Right ventricle myocardium superior (tissue), 1 donor: Measurements from ENCODE around the gene HS3ST3A1. TPM values are rescaled to one million over a fixed set of nuclear protein-coding genes. Genes with fewer than 3 reads are reported as not detected.

Experiments
- ATAC-seq: fragments of 200-7000 bp; cut with Tn5 transposase; one replicate; pipeline ENCODE4 v1.9.1; 2020; ENCODE audit warnings: mild to moderate bottlenecking; ENCODE audit not compliant: poor library complexity
- DNase-seq: peaks from one replicate; pipeline ENCODE4 v3.0.0-alpha.2; 2020
- intact Hi-C: fragments of 100-400 bp; cut with DNase I; formaldehyde crosslinking; loops from one replicate; pipeline ENCODE4 v1.11.2; 2022
- long read RNA-seq: library from polyadenylated mRNA; unstranded; transcript quantifications from one replicate; pipeline ENCODE4 v2.0.0, GENCODE V29; 2021
- total RNA-seq: library from RNA; stranded (reverse); fragmentation: NEBNext Ultra II Directional; extraction: Animal tissue kit (Norgen Biotek cat#: 25700); gene quantifications from one replicate; pipeline ENCODE4 v1.2.1, GENCODE V29; 2021
- donor health status: DM: no; HTN: yes; CAD: no; lungs with severe emphysema.

HS3ST3A1 gene
- 1.3 TPM for total RNA-seq
- long read RNA-seq, transcript HS3ST3A1-201 (2 exons, 2,527 nt), result major isoform, 7 of 8 reads
- long read RNA-seq, partial matches to known transcripts, result 0 of 8 reads
- long read RNA-seq, other reads (novel, unspliced or antisense), result 1 of 8 reads

DNA sequence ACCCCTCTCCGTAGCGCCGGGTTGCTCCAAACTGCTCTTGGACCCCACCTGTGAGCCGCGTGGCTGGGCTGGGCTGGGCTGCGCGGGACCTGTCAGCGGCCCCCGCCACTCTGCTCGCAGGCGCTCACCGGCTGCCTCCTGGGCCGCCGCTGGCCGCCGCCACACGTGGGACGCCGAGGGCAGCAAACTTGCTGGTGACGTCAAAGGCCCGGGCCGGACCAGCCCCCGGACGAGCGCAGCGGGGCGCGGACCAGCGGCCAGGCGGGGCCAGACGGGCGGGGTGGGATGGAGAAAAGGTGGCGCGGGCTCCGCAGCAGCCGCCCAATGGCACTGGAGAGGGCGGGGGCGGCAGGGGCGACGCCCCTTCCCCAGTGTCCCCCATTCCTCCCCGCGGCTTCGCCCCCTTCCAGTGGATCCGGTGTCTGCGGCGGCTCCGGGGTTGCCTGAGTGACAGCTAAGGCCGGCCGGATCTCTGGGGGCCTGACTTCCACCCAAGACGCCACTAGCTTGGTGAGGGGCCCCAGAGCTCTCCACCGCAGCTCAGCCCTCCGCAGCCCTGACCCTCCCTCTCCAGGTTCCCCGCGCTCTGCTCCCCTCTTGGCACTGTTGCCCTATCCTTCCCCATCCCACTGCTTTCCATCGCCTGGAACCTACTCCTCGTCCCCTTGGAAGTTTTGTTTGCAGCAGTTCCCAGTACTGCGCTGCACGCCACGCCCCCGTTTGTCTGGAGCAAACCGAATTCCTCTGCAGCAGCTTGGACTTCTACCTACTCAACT lies at the start of gene HS3ST3A1:
TSS of gene HS3ST3A1 (minus strand) at position 154 of the 776 bp plus-strand sequence. CDS start 800 bp downstream, outside the sequence.
- peak; percentile 49 for DNase-seq
- intact Hi-C loops, result no loop called here

GRCh38 chr17:13650096-13650675 lies 48.5 kb upstream of the HS3ST3A1 start:
- DNase-seq (no peak), ATAC-seq (no peak)
- intact Hi-C loops, result no loop called here

More for the DNA sequence above, at the start of gene HS3ST3A1:
- ATAC-seq, result peak; percentile 85

DNA sequence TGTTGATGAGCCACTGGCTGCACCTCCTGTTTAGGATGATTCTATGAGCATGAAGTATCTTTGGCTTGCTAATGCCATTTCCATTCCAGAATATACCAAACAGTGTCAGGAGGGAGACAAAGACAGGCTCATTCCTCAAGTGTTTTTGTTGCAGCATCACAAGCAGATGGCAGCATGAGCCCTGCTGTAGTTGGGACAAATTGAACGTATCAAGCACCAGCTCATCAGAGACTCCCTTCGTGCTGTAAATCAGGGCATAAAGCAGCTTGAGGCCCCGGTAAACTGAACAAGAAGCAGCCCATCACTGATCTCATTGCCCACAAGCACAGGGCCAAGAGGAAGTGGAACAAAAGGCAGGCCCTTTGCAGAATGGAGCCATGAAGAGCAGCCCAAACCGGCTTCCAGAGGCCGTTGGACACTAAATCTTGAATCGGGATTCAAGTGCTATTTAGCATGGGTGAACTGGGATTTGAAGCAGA lies 45.9 kb upstream of the HS3ST3A1 start:
- ATAC-seq, result no peak
- intact Hi-C loops, result no loop called here

GRCh38 chr17:13646969-13647542 lies 45.3 kb upstream of the HS3ST3A1 start:
- DNase-seq (no peak), ATAC-seq (no peak)
- intact Hi-C loops, result no loop called here

More for the DNA sequence above, 45.9 kb upstream of the HS3ST3A1 start:
- no peak for DNase-seq

DNA sequence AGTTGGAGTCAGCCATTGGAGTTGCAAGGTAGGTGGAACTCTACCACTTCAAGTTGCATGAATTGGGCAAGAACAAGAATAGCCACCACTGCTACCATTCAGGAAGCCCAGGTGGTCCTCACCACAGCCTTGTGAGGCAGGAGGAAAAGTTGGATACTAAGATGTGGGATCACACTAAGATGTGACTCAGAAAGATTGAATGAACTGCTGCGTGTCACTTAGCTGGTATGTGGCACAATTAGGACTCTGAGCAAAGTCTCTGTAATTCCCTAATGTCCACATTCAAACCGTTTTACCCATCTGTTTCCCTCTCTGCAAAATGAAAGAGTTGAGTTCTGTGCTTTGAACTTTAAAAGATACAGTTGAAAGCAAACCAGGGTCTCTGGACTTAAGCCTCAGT lies 44.7 kb upstream of the HS3ST3A1 start:
- intact Hi-C loops, result no loop called here
- ATAC-seq, result no peak
- no peak for DNase-seq

- ATAC-seq (no peak), DNase-seq (no peak)
- intact Hi-C loops, result no loop called here
Observed at GRCh38 chr17:13643180-13643579, 41.5 kb upstream of the HS3ST3A1 start.

DNA sequence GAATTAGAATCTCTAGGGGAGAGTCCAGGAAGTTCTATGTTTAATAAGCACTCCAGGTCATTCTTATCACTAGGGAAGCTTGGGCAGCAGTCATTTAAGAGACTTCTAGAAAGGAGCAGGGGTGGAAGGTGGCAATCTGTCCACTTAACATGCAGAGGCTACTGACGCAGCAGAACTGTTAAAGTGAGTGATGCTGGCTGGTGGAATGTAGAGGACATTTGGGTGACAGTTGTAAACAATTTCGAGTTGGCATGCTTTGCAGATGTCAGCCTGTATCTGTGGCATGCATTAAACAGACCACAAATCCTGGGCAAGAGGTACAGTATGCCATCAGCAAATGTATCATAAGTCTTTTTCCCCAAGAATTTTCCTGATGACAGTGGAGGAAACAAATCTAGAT lies 40.5 kb upstream of the HS3ST3A1 start:
- DNase-seq, result no peak
- intact Hi-C loops, result no loop called here
- ATAC-seq, result peak; percentile 91

- intact Hi-C loops, result no loop called here
- no peak for ATAC-seq
- DNase-seq, result no peak
Observed at GRCh38 chr17:13640551-13640950, 38.8 kb upstream of the HS3ST3A1 start.

DNA sequence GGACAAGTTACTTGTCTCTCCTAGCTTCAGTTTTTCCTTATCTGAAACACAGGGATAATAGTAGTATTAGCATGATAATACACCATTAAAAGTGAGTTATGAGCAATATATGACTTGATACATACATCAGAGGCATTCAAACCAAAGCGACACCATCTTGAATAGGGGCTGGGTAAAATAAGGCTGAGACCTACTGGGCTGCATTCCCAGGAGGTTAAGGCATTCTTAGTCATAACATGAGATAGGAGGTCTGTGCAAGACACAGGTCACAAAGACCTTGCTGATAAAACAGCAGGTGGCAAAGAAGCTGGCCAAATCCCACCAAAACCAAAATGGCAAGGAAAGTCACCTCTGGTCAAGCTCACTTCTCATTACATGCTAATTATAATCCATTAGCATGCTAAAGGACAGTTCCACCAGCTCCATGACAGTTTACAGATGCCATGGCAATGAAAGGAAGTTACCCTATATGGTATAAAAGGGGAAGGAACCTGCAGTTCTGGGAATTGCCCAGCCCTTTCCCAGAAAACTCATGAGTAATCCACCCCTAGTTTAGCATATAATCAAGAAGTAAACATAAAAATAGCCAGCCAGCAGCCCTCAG lies 37.2 kb upstream of the HS3ST3A1 start:
- intact Hi-C loops, result no loop called here
- ATAC-seq, result no peak
- no peak for DNase-seq

GRCh38 chr17:13636951-13637350 lies 35.2 kb upstream of the HS3ST3A1 start:
- no peak for ATAC-seq

DNA sequence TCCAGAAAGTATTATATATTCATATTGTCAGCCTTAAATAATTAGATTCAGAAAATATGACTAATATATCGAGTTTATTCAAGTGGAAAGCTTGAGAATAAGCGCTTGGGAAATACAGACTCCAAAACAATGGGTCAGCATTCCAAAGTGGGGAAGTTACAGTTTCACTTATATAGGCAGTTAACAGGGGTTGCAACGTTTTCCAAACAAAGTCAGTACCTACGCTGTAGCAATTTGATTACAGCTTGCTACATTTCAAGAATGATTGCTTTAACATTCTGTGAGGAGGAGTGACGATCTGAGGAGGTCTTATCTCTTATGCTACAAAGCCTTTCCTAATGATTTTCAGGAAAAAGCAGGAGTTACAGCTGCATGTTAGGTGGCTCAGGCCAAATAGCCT lies 34.2 kb upstream of the HS3ST3A1 start:
- intact Hi-C loops, result no loop called here
- ATAC-seq (no peak), DNase-seq (no peak)

More at GRCh38 chr17:13636951-13637350, 35.2 kb upstream of the HS3ST3A1 start:
- intact Hi-C loops, result no loop called here
- DNase-seq, result no peak

DNA sequence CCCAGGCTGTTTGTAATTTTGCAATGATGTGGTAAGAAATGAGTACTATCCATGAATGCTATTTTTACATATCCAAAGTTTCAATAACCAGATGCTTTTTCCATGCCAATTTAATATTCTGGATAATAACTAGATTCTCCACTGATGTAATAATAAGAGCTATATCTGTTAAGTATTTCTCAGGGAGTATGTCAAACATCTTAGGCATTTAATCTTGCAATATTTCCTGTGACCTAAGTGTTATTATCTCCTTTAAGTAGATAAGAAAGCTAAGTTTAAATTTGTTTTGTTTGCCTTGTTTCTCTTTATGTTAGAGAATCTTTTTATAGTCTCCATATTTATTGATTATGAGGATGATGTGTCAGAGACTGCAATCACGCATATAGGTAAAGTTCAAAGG lies 32.3 kb upstream of the HS3ST3A1 start:
- ATAC-seq (no peak), DNase-seq (no peak)
- intact Hi-C loops, result no loop called here

GRCh38 chr17:13631529-13631928 lies 29.8 kb upstream of the HS3ST3A1 start:
- intact Hi-C loops, result no loop called here
- no peak for ATAC-seq
- no peak for DNase-seq

DNA sequence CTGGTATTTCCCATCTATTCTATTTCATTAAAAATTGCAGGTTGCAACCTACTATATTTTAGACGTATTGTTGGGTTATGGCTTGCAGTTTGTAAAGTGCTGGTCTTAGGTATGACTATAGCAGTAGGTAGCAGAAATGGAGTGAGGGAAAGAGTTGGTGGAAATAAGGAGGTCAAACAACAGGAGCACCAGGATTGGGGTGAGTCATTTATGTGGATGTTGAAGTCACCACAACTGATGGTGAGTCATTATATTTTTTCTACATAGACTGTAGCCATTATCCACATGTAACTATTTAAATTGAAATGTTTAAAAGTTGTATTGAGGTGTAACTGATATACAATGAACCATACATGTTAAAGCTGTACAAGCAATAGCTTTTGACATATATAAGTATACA lies 25.0 kb upstream of the HS3ST3A1 start:
- DNase-seq, result no peak
- ATAC-seq, result no peak
- intact Hi-C loops, result no loop called here

GRCh38 chr17:13619462-13619861 lies 17.7 kb upstream of the HS3ST3A1 start:
- DNase-seq, result no peak
- intact Hi-C loops, result no loop called here
- no peak for ATAC-seq

DNA sequence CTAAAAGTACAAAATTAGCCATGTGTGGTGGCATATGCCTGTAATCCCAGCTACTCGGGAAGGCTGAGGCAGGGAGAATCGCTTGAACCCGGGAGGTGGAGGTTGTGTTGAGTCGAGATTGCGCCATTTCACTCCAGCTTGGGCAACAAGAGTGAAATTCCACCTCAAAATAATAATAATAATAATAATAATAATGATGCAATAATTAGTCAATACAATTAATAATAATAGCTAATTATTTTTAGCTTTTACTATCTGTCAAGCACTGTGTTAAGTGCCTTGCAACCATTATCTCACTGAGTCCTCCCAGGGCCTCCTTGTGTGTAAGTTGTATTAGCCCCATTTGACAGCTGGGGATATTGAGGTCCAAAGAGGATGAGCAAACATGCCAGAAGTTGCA lies 14.3 kb upstream of the HS3ST3A1 start:
- DNase-seq, result no peak
- no peak for ATAC-seq
- intact Hi-C loops, result no loop called here

DNA sequence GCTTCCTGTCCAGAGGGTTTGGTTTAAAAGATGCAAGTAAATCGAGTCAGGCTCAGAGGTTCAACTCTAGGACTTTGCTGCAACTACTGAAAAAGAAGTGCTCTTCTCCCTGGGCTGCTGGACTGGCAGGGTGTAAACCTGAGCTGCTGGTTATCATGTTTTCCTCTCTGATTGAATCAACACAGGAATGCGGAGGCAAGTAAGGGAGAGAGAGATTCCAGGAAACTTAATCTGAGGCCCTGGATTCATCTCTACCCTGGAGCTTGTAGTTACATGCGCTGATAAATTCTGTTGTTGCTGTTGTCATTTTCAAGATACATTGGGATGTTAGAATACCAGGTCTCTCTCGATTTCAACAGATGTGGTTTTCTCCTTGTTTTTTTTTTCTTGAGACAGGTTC lies 8.2 kb upstream of the HS3ST3A1 start:
- ATAC-seq (no peak), DNase-seq (no peak)
- intact Hi-C loops, result no loop called here

GRCh38 chr17:13601322-13601775 lies 380 bp downstream of the HS3ST3A1 start:
- intact Hi-C loops, result no loop called here
- peak; percentile 69 for ATAC-seq
- DNase-seq, result no peak
